DOHH2 (cell line): Measurements from ENCODE around the gene NPL.
A peak's percentile ranks its signal among the peaks of the same experiment; 100 is the strongest.

Experiments used
- H3F3A ChIP-seq: fragments of 200-600 bp; sonication (generic), shearing (Covaris generic); 2 replicates; pipeline ENCODE4 v1.6.0; 2016; ENCODE audit warnings: antibody characterized with exemption, mild to moderate bottlenecking; ENCODE audit not compliant: control insufficient read depth, insufficient read depth
- H3K27ac ChIP-seq: fragments of 200-600 bp; sonication (generic); 2 replicates; pipeline ENCODE4 v1.5.1; 2014; ENCODE audit warnings: low read depth, mild to moderate bottlenecking, low read length, moderate library complexity
- H3K27me3 ChIP-seq: fragments of 200-600 bp; sonication (generic); 2 replicates; pipeline ENCODE4 v1.6.1; 2014; ENCODE audit warnings: mild to moderate bottlenecking, low read length, mixed read lengths; ENCODE audit not compliant: control insufficient read depth
- H3K36me3 ChIP-seq: fragments of 200-600 bp; sonication (generic); 2 replicates; pipeline ENCODE4 v1.6.1; 2014; ENCODE audit warnings: mild to moderate bottlenecking, low read length, moderate library complexity, mixed read lengths; ENCODE audit not compliant: control insufficient read depth
- H3K4me1 ChIP-seq: fragments of 200-600 bp; sonication (generic); 2 replicates; pipeline ENCODE4 v1.6.1; 2014; ENCODE audit warnings: mild to moderate bottlenecking, low read length, mixed read lengths; ENCODE audit not compliant: control insufficient read depth
- H3K4me2 ChIP-seq: fragments of 200-600 bp; sonication (generic); 2 replicates; pipeline ENCODE4 v1.6.0; 2014; ENCODE audit warnings: mild to moderate bottlenecking, low read length, moderate library complexity
- H3K4me3 ChIP-seq: fragments of 200-600 bp; sonication (generic); 2 replicates; pipeline ENCODE4 v1.5.1; 2014; ENCODE audit warnings: mild to moderate bottlenecking, low read length, mixed read lengths
- H3K79me2 ChIP-seq: fragments of 200-600 bp; sonication (generic); 2 replicates; pipeline ENCODE4 v1.6.1; 2014; ENCODE audit warnings: mild to moderate bottlenecking, low read length, mixed read lengths; ENCODE audit not compliant: control insufficient read depth
- H3K9me2 ChIP-seq: fragments of 200-600 bp; sonication (generic); replicated peaks from 2 replicates; pipeline ENCODE4 v1.6.1; 2014; ENCODE audit warnings: mild to moderate bottlenecking, low read length, mixed read lengths; ENCODE audit not compliant: control insufficient read depth
- H3K9me3 ChIP-seq: fragments of 200-600 bp; sonication (generic); 2 replicates; pipeline ENCODE4 v1.6.1; 2014; ENCODE audit warnings: antibody characterized with exemption, low read length, mixed read lengths; ENCODE audit not compliant: control insufficient read depth, insufficient read depth
- H4K20me1 ChIP-seq: fragments of 200-600 bp; sonication (generic); 2 replicates; pipeline ENCODE4 v1.6.0; 2014; ENCODE audit warnings: low read depth, mild to moderate bottlenecking, antibody characterized with exemption, low read length, moderate library complexity; ENCODE audit not compliant: control insufficient read depth, insufficient read depth
- CTCF ChIP-seq: fragments of 200-600 bp; sonication (generic); IDR thresholded peaks from one replicate; pipeline ENCODE4 v1.5.1; 2014; ENCODE audit warnings: antibody characterized with exemption, mild to moderate bottlenecking, low read depth, low read length; ENCODE audit not compliant: poor library complexity, severe bottlenecking
- EZH2phosphoT487 ChIP-seq: fragments of 200-600 bp; sonication (generic); IDR thresholded peaks from 2 replicates; pipeline ENCODE4 v1.6.1; 2017; ENCODE audit warnings: borderline replicate concordance, mild to moderate bottlenecking, antibody characterized with exemption, low read length, moderate library complexity, mixed read lengths

The NPL gene

GRCh38 chr1:182829285-182829932 is 39.8 kb downstream of the NPL start:
- Histone ChIP-seq H3K27ac (no peak overlapping the region), H3K9me2 (no peaks in the 10 kb centered on the region), H3K9me3 (no peaks in the 10 kb centered on the region), H3K4me3 (peak overlapping the region; percentile 30), H3K27me3 (no peaks in the 10 kb centered on the region), H3K79me2 (no peaks in the 10 kb centered on the region), H4K20me1 (no peaks in the 10 kb centered on the region), H3K4me2 (peak overlapping the region; percentile 37), H3K4me1 (peaks cover 10% of the 10 kb centered on the region), H3K36me3 (no peaks in the 10 kb centered on the region), H3F3A (0 out of 2 replicates have a peak, but pooled peaks cover 2% of the 10 kb centered on the region)
- TF ChIP-seq EZH2phosphoT487 (no peak), CTCF (no peak)

GRCh38 chr1:182833271-182833670 is 43.7 kb downstream of the NPL start:
- Histone ChIP-seq H4K20me1 (no peaks in the 10 kb centered on the region), H3K4me3 (no peak overlapping the region), H3K4me1 (peaks cover 10% of the 10 kb centered on the region), H3K27me3 (no peaks in the 10 kb centered on the region), H3F3A (no peaks in the 10 kb centered on the region), H3K79me2 (no peaks in the 10 kb centered on the region), H3K36me3 (no peaks in the 10 kb centered on the region), H3K4me2 (no peak overlapping the region), H3K27ac (no peak overlapping the region), H3K9me3 (no peaks in the 10 kb centered on the region), H3K9me2 (no peaks in the 10 kb centered on the region)
- TF ChIP-seq EZH2phosphoT487 (no peak), CTCF (no peak)

- H3K79me2 ChIP-seq = peaks cover 2% of the 10 kb centered on the region
- H3K36me3 ChIP-seq = no peaks in the 10 kb centered on the region
- H3K27me3 ChIP-seq = no peaks in the 10 kb centered on the region
- no peak overlapping the region for H3K4me2 ChIP-seq
- H3K9me3 ChIP-seq = no peaks in the 10 kb centered on the region
- no peak overlapping the region for H3K27ac ChIP-seq
- H4K20me1 ChIP-seq = no peaks in the 10 kb centered on the region
- H3K4me1 ChIP-seq = peaks cover 9% of the 10 kb centered on the region
- no peaks in the 10 kb centered on the region for H3K9me2 ChIP-seq
- no peak overlapping the region for H3K4me3 ChIP-seq
- no peak for TF ChIP-seq CTCF
- no peak for TF ChIP-seq EZH2phosphoT487
- H3F3A ChIP-seq = no peaks in the 10 kb centered on the region
Observed at GRCh38 chr1:182834326-182834725, 44.8 kb downstream of the NPL start.
